HG03103 (cell line): Measurements from ENCODE around the gene EPC1.
"Not testable (repeated sequence)": the region's sequence is repeated elsewhere in the genome, so short reads cannot be mapped to it uniquely, and the experiment has no call there.

Source experiments
- ATAC-seq: cut with Tn5 transposase; IDR thresholded peaks from one replicate; pipeline ENCODE4 v1.9.1; 2021; ENCODE audit warnings: low read depth; ENCODE audit not compliant: unreplicated experiment

EPC1 gene

DNA sequence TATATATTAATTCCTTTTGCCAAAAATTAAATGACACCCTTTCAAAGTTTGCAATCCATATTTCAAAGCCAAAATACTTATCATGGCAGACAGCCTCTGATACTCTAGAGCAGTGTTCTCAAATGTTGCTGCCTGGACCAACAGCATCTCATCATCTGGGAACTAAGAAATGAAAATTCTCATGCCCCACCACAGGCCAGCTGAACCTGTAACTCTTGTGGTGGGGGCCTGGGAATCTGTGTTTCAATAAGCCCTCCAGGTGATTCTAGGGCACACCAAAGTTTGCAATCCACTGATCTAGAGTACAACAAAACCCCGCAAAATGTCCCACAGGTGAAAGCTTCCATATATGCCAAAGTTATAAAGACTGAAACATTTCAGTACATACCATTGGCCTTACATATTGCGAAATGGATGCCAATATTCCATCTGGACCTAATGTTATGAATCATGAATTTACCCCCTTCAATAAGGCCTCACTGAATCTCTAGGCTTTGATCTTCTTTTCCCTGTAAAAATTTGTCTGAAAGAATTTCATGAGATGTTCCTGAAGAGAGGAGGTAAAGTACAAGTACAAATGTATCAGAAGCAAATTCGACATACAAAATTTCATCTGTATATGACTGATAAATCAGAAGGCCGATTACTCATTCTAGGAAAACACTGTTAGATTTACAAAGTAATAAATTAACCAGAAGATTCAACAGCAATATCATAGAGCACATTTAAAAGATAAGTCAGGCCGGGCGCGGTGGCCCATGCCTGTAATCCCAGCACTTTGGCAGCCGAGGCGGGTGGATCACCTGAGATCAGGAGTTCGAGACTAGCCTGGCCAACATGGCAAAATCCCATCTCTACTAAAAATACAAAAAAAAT, 25.3 kb upstream of the EPC1 start:
- no peak for ATAC-seq

DNA sequence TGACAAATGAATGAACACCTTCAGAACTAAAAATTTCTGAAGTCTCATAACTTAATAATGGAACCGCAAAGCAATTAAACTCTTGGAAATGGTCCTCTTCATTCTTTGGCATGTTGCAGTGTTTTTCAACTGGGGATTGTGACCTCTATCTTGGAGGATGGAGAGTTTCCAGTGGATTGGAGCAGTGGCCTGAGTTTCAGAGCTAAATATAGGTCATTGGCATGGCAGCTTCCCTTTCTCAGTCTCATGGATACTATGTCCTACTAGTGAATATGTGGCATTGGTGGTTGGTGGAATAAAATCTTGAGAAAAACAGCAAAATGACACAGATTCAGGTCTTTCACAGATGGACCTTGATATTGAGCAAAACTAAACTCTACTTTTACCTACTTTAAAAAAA, 24.1 kb upstream of the EPC1 start:
- ATAC-seq: no peak

DNA sequence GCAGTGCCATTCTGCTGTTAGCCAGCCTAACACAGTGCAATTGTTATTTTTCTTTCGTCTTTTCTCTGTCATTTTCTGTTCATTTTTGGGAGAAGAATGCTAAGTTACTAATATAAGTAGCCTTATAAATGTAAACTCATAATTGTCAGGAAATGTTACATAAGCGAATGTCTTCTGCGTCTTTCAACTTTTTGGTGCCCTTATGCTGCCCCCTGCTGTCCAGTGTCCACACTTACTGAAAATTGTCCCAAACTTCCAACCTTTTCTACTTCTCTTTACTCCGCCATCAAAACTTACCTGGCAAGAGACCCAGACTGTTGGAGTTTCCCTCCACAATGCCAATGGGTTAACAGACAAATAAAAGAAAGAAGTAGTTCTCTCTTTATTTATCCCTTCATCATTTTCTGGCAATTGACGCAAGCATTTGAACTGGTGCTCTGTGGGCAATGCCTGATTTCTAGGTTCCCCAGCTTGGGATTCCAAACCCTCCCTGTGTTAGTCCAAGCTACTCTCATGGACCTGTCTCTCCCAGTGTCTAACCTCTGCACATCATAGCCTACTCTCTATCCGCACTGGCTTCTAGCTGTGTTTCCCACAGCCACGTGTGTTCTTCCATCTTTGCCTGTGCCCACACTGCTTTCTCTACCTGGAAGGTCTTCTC, 21.0 kb upstream of the EPC1 start:
- peak; percentile 60 for ATAC-seq

DNA sequence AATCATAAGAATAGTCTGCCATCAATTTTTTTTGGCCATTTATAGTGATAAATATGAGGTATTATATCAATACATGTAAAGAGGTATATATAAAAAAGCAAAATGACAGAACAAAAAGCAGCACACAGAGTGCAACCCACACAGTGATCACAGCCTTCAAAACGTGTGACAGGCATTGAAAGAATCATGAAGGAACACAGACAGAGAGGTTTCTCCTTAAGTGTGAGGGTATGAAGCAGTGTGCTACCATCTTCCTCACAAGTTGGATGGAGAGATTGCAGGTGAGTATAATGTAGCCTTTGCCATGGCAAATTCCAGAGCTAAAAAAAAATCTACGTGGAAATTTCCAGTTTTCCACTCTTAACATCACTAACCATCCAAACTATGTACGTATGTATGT, 19.6 kb upstream of the EPC1 start:
- no peak for ATAC-seq

DNA sequence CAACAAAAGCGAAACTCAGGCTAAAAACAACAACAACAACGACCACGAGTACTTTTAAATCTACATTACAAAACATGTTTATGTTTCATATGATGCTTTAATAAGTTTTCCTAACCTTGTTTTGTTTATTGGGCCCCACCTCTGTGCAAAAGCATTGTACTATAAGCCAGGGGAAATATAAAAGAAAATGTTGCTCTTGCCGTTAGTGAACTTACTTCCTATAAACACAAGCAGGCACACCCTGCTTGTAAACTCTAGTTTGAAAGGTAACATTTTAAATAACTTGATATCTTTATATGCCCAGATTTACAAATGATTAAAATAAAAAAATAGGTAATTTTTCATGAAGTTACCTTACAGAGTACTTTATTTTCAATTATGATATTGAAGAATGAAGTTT, 19.2 kb upstream of the EPC1 start:
- no peak for ATAC-seq

DNA sequence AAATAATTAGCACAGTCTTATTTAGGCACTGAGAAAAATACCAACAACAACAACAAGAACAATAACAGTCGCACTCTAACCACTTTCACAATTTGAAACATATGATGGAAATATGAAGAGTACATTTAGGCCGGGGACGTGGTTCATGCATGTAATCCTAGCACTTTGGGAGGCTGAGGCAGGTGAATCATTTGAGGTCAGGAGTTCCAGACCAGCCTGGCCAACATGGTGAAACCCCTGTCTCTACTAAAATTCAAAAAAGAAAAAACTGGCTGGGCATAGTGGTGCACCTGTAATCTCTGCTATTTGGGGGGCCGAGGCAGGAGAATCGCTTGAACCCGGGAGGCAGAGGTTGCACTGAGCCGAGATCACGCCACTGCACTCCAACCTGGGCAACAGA, 18.4 kb upstream of the EPC1 start:
- ATAC-seq: not testable (repeated sequence)

DNA sequence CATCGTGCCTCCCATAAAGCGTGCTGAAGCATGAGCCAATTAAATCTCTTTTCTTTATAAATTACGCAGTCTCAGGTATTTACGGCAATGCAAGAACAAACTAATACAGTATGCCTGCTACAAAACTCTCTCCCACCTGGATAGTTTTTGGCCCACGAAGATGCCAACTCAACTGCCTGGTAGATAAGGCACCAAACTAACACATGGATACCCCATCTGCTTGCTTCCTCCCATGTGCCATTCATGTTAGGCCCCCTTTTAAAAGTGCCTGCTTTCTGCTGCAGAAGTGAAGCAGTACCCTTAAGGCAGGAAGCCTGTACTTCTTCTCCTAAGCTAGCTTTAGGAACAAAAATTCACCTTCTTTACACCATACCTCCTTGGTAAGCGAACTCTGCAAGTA, 15.6 kb upstream of the EPC1 start:
- no peak for ATAC-seq

DNA sequence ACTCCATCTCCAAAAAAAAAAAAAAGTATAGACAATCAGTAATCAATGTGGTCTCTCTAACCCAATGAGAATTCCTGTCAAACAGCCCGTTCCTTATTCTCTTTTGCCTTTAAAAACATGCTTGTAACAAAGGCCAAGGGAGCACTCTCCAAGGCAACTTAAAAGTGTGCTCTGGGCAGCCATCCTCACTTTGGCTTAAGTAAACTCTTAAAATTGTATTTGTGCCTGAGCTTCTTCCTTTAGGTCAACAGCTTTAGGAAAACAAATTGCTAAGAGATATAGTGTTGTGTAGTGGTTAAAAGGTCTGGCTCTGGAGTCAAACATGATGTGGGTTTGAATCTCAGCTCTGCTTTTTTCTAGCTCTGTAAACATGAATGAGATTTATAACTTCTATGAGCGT, 13.9 kb upstream of the EPC1 start:
- ATAC-seq: no peak

DNA sequence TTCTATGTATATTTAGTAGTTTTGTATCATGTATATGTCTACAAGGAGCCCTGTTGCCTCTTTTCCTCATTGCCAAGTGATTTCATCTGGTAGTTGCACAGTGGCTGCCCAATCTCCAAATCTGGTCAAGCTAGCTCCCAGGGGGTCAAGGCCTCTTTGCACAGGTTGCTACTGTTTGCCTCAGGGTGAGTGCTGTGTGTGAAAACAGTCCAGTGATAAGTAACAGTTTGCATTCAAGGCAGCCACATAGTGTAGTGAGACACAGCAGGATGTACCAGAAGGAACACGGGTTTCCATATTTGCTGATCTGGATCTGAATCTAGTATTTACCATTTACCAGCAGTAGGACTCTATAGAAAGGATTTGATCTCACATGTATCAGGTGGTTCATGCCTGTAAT, 13.3 kb upstream of the EPC1 start:
- ATAC-seq: no peak

DNA sequence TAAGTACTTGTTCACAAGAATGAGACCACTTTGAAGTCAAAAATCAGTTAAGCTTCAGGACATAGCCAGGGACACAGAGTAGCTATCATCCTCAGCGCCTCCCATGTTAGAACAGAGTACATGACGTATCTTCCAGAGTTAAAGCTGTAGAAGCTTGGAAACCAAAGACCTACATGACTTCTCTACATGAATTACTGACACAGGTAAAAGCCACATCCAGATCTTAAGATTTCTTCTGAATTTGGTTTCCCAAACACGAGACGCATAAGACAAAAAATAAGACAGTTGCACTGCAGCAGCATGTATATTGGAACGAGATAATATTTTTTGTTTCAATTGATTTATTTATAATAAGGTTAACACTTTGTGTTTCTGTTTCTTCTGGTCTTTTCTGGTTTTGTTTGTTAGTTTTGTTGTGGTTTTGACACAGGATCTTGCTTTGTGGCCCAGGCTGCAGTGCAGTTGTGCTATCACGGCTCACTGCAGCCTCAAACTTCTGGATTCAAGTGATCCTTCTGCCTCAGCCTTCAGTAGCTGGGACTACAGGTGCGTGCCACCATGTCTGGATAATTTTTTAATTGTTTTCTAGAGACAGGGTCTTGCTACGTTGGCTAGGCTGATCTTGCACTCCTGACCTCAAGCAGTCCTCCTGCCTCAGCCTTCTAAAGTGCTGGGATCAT, 10.2 kb upstream of the EPC1 start:
- no peak for ATAC-seq

DNA sequence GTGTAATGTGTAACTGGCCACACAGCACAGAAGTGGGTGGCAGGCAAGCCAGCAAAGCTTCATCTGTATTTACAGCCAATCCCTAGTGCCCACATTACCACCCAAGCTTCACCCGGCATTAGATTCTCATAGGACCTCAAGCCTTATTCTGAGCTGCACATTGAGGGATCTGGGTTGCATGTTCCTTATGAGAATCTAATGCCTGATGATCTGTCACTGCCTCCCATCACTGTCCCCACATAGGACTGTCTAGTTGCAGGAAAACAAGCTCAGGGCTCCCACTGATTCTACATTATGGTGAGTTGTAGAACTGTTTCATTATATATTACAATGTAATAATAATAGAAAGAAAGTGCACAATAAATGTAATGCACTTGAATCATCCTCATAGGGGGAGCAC, 7.7 kb upstream of the EPC1 start:
- not testable (repeated sequence) for ATAC-seq

DNA sequence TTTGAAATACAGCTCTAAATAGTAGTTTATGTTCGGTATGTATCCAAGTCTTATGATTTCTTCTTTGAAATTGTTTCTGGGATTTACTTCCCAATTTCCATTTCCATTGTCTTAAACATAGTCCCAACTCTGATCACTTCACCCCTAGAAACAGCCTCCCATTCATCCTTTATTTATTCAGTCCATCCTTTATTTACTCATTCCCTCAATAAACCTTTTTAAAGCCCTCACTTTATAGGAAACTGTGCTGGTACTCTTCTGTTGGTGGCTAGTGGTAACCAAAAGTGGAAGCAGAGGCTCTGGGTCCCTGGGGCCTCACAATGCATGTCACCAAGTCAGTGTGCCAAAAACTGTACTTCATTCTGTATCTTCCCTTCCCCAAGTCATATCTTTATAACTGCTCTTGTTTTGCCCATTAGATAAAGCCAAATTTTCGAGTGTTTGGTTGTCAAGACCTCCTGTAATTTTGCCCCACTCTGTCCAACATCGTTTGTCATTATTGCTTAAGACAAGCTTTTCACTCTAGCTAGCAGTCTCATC, 3.9 kb upstream of the EPC1 start:
- ATAC-seq: no peak

DNA sequence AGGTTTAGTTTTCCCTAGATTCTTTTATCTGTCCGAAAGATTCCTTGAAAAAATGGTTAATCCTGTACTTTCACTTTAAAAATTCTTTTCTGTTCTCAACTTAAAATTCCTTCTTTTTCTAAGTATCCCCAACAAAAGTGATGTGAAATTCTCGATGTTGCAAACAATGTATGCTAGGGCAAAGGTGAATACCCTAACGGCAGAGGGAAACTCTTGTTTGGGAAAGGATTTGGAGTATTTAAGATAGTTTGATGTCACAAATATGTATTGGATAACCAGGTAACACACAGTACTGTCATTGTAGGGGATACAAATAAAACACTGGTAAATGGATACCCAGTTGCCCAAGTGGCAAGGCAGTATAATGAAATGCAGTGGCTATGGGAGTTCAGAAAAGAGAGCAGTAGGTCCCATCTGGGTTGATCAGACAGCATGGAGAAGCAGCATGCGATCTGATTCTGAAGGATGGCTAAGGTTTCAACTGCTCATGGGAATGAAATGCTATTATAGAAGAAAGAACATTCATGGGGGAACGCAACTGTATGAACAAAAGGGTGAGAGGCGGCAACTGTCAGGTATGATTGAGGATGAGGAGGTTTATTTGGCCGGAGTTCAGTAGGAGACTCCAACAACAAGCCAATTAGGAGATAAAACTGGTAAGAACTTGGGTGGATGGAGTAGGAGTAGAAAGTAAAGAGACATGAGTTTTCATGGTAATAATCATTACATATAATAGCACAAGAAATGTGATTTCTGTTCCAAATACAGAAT, 3.2 kb upstream of the EPC1 start:
- no peak for ATAC-seq

DNA sequence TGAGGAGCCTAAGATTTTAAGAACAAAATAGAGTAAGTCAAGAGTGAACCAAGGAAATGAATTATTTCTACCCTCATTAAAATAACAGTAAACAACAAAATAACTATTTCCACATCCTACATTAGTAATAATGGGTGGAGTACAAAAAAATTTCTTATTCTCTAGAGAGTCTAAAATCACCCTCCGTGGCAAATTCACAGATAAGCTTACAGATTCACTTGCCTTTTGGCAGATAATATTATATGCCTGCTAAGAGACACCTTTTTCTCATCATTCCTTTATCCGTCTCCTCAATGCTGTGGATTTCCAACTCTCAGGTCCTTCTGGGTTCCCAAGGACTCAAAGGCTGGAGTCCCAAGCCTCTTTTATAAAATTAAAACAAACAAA, 2.2 kb upstream of the EPC1 start:
- ATAC-seq: no peak

DNA sequence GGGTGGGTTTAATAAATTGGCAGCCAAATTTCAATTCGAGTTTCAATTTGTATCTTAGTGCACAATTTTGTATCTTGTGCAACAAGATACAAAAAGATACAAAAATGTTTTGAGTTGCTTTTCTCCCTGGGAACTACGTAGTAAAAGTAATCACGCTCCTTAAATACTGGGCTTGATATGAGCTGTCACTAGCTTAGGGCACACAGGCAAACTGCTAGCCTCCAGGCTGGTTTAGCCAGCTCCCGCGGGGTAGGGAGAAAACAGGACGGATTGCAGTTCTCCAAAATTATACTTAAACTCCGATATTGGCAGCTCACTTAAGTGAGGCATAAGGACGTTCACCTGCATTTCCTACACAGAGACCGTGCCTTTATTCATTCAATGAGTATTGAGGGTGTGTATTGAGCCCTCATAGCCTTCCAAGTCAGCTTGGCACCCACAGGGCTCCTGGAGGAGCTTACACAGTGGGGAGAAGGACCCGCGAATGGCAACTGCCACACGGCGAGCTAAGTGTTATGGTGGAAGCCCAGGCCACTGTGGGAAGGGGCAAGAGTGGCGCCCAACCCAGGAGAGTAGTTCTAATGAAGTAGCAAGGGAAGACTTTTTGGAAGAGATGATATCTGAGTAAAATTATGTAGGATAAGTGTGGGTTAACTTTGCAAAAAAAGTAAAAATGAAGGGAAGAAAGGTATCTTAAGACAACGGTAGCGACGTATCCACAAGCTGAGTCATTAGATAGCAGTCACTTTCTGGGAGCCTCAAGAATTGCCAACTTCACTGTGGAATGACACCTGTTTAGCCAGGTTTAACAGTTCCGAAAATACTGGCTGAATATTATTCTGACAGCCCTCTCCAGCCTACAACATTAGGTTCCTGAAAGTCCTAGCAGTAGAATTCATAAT, 1.6 kb upstream of the EPC1 start:
- ATAC-seq: no peak

DNA sequence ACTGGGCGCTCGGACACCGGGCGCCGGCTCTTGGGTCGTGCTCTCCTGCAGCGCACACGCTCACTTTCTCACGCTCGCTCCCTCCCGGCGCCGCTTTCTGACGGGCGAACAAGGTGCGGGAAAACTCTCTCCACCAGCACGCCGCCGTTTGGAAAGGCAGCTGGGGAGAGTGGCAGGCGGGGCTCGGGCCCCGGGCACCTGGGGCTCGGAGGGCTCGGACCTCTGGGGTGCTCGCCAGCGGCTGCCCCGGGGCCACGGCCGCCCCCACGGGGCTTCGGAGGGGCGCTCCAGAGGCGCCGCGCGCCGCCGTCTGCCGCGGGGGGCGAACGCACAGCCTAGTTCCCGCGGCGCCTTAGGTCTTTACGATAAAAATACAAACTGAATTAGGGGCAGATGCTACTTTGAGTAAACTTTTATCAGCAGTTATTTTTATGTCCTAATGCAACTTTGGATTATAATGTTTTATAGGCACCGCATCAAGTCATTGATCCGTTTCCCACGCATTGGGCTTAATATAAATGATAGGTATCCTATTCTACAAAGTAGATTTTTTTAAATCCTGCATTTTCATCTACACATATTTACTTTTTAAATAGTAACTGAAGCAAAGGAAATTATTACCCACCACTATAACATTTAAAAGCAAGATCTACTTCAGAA, 535 bp upstream of the EPC1 start:
- peak; percentile 0 for ATAC-seq

DNA sequence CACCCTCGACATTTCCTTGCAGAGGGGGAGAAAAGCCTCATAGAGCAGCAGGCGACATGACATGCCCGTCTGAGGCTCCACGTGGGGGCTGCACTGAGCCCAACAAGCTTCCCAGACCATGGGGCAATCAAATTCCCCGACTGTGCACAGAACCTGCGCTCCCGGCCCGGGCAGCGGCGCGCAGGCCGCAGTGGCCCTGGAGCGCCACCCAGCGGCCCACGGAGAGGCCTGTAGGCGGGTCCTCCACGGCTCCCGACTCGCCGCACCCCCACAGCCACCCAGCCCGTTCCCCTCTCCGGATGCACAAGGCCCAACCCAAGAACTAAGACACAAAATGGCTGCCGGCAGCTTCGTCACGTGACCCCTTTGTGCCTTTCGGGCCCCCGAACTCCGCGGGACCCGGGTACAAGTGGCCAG, 816 bp downstream of the EPC1 start:
- ATAC-seq: peak; percentile 74

DNA sequence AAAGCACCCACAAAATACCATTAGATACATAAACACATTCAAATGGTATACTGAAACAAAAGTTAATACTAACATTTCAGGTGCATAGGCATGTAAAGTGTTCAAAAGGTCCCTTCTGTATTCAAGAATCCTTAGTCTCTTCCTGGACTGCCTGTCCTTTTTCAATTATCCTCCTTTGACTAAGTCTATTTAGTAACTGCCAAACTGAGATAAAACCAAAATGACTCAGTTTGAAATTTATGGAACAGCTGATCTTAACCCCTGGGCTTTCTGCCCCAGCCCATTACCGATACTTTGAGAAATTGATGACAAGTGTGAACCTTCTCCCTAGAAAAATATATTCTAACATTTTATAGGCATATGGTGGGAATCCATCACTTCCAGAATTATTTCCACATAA, 5.4 kb downstream of the EPC1 start:
- no peak for ATAC-seq

DNA sequence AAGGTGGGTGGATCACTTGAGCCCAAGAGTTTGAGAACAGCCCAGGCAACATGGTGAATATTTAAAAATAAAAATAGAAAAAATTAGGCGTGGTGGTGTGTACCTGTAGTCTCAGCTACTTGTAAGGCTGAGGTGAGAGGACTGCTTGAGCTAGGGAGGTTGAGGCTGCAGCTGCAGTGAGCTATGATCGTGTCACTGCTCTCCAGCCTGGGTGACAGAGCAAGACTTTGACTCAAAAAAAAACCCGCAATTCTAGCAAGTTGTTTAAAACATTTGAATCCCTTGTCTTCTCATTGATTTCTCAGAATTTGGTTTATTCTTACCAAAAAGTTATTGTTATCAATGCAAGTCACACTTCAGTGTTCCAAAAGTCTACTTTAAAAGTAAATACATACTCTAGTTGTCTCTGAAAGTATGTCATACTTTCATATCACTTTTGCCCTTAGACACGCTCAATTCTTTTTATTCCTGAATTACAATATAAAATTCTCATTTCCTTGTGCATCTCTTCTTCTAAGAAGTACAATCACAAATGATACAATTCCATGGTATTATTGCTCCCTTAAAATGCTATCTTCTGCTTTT, 6.3 kb downstream of the EPC1 start:
- no peak for ATAC-seq
